Measurements from ENCODE around the gene EEF1B2. TPM values are rescaled to one million over a fixed set of nuclear protein-coding genes. Genes with fewer than 3 reads are reported as not detected.

EEF1B2 gene
- total RNA-seq, 2 donors from 2014 or later: 174 to 397 TPM

- intact Hi-C loops (cut with DNase I): no loop called here
- Histone ChIP-seq H3K27me3 (no peaks in the 10 kb centered on the region), H3K4me1 (no peaks in the 10 kb centered on the region), H3K36me3 (replicated peaks in 1 of 2; ENCODE audit: insufficient read depth in 1 of 2, low read depth in 2 of 2) (no peaks in the 10 kb centered on the region), H3K9me3 (no peaks in the 10 kb centered on the region), H3K27ac (no peak overlapping the region), H3K4me3 (no peak overlapping the region)
- no peak for ATAC-seq
- no peak for DNase-seq
- WGBS, 2 donors: 70 to 79% methylated on average over 7 of the region's 7 CpGs
- no peak for TF ChIP-seq CTCF (IDR thresholded peaks at IDR 0.05)
- no peak for TF ChIP-seq POLR2A (IDR thresholded peaks at IDR 0.05)
Measured at GRCh38 chr2:206208900-206209299, 49.2 kb downstream of the EEF1B2 start.

DNA sequence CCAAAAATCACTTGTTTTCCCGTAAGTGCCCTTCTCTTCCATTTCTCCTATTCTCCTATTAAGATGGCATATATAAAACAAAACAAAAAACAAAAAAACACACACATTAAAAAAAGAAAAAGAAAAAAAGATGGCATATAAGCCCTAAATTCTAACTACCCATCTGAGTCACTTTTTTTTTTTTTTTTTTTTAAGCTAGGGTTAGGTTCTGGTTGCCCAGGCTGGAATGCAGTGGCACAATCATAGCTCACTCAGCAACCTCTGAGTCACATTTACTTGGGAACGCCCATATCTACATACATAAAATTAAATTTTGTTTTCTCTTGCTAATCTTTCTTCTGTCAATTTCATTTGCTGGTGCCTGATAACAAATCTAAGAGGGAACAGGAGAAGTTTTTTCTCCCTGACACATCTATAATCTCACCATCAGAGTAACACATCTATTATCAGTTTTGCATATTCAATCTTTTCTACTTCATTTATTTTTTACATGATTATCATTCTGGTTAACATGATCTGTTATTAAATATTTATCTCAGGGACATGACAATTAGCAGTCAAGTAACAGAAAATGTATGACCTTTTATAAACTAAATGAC lies 52.1 kb downstream of the EEF1B2 start:
- Histone ChIP-seq H3K4me3 (no peak overlapping the region), H3K4me1 (no peaks in the 10 kb centered on the region), H3K36me3 (replicated peaks in 1 of 2; ENCODE audit: insufficient read depth in 1 of 2, low read depth in 2 of 2) (no peaks in the 10 kb centered on the region), H3K9me3 (no peaks in the 10 kb centered on the region), H3K27ac (no peak overlapping the region), H3K27me3 (no peaks in the 10 kb centered on the region)
- TF ChIP-seq CTCF (IDR thresholded peaks at IDR 0.05): no peak
- no peak for TF ChIP-seq POLR2A (IDR thresholded peaks at IDR 0.05)
- DNase-seq (no peak), ATAC-seq (no peak)
- intact Hi-C loops (cut with DNase I): no loop called here
- 63 to 77% methylated on average over 2 of the region's 2 CpGs for WGBS, 2 donors

Small RNAs within 50 kb of the gene (small RNA-seq; reads per million reads assigned to genes)
- gene RF00134: not detected
- gene RF02271: not detected
- not detected for gene SNORA41
- not detected for gene SNORD51

Other genes starting within 250 kb of the EEF1B2 start
- 10 to 100 TPM; 10.6 to 11.9 TPM for gene INO80D, start 73.7 kb upstream of the EEF1B2 start, total RNA-seq
- gene NDUFS1, start 451 bp upstream of the EEF1B2 start, total RNA-seq: 10 to 100 TPM; 18.7 to 24.1 TPM
- gene ZDBF2, start 114.8 kb downstream of the EEF1B2 start, total RNA-seq: 10 to 100 TPM; 13.2 to 13.5 TPM